VCaP (cell line): Measurements from ENCODE around the gene TMBIM6.

ENCODE experiments used
- H3K27ac ChIP-seq: fragments of 450-650 bp; 2 replicates; pipeline ENCODE4 v1.5.1; 2017
- TF ChIP-seq, protein P1 (sequence below): fragments of 450-650 bp; conservative IDR thresholded peaks from 2 replicates; pipeline ENCODE4 v1.5.1; 2017; ENCODE audit warnings: mild to moderate bottlenecking, moderate library complexity

TMBIM6 gene

DNA sequence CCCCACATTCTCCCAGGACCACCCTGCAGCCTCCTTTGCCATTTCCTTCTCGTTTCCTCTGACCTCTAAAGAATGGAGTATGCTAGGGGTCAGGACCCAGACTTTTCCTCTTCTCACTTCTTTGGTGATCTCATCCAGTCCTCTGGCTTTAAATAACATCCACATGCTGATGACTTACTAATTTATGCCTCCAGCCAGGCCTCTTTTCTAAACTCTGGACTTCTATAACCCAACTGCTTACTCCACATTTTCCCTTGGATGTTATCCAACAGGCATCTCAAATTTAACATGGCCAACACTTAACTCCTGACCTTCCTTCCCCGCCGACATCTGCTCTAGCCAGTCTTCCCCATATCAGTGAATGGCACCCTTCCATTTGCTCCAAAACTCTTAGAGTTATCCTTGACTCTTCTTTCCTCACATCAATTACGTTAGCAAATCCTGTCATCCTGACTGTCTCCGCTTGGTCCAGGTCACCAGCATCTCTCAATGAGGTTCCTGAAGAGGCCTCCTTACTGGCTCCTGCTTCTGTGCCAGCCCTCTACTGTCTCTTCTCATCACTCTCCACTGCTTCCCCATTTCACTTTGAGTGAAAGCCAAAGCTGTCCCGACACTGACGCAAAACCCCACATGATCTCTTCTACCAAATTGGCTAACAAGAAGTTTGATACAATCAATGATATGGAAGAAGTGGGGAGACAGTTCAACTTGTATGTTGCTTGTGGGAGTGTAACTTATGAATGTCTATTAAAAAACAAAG lies 42.7 kb downstream of the TMBIM6 start:
- TF ChIP-seq, protein P1, sequence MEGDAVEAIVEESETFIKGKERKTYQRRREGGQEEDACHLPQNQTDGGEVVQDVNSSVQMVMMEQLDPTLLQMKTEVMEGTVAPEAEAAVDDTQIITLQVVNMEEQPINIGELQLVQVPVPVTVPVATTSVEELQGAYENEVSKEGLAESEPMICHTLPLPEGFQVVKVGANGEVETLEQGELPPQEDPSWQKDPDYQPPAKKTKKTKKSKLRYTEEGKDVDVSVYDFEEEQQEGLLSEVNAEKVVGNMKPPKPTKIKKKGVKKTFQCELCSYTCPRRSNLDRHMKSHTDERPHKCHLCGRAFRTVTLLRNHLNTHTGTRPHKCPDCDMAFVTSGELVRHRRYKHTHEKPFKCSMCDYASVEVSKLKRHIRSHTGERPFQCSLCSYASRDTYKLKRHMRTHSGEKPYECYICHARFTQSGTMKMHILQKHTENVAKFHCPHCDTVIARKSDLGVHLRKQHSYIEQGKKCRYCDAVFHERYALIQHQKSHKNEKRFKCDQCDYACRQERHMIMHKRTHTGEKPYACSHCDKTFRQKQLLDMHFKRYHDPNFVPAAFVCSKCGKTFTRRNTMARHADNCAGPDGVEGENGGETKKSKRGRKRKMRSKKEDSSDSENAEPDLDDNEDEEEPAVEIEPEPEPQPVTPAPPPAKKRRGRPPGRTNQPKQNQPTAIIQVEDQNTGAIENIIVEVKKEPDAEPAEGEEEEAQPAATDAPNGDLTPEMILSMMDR = no peak
- no peak overlapping the region for H3K27ac ChIP-seq

DNA sequence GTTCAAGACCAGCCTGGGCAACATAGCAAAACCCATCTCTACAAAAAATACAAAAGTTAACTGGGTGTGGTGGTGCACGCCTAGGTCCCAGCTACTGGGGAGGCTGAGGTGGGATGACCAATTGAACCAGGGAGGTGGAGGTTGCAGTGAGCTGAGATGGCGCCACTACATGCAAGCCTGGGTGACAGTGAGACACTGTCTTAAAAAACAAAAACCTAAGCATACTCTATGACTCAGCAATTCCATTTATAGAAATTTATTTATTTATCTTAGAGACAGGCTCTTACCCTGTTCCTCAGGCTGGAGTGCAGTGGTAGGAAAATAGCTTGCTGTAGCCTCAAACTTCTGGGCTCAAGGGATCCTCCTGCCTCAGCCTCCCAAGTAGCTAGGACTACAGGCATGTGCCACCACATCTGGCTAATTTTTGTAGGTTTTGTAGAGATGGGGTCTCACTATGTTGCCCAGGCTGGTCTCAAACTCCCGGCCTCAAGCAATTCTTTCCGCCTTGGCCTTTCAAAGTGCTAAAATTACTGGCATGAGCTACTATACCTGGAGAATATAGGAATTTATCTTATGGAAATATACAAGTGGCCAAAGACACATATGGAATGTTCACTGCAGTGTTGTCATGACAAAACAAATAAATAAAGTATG lies 43.5 kb downstream of the TMBIM6 start:
- TF ChIP-seq, protein P1 = no peak
- H3K27ac ChIP-seq = no peak overlapping the region

DNA sequence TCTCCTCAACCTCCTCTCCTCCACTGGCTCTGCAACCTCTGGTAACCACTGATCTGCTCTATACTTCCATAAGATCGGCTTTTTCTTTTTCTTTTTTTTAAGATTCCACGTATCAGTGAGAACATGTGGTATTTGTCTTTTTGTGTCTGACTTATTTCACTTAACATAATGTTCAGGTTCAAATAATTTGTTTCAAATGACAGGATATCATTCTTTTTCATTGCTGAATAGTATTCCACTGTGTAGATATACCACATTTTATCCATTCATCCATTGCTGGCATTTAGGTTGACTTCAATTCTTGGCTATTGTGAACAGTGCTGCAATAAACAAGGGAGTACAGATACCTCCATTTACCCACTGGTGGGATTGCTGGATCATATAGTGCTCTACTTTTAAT lies 46.3 kb downstream of the TMBIM6 start:
- H3K27ac ChIP-seq = no peak overlapping the region
- TF ChIP-seq, protein P1 = no peak

DNA sequence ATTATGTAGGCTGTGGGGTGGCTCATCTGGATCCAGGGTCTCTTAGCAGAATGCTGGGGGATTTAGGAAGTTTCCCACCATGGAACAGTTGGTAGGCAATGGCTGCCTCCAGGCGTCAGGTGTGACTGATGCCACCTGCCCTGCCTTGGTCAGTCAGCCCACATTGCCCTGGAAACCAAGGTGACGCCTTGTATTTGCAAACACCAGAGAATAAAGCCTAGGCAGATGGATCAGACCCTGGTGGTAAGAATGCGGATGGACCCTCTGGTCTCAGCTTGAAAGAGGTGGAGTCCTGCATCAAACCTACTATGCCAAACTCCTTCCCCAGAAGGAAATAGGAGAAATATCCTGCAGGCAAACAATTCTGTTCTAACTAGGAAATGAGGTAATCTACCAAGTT lies 48.6 kb downstream of the TMBIM6 start:
- H3K27ac ChIP-seq = no peak overlapping the region
- TF ChIP-seq, protein P1 = no peak

DNA sequence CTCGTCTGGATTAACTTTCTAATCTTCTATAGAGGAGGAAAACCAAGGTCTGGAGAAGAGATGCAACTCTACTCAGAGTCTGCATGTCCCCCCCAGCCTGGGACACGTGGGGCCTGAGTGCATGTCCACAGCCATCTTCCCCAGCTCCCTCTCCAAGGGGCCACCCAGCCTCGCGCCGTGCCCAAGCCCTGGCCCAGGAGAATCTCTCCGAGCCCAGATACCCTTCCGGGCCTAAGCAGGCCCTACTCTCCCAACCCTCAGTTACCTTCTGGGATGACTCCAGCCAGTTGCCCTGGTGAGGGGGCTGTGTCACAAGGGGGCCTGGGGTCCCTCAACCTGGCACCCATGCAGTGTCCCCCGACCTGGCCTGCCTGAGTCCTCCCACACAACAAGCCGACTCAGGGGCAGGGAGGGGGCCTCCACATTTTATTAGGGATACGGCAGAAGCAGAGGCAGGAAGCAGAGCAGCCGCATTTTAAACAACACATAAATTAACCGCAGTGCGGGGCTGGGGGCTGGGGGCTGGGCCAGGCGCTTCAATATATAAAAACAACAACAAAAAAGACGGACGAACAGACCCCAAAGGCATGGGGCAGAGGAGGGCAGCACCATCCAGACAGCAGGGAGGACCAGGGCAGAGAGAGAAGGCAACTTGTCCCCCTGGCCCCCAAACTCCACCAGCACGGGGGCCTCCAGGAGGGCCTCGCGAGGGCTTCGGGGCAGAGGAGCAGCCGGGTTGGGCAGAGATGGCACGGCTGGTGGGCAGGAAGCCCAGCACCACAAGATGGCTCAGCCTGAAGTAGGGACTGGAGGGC lies 49.6 kb downstream of the TMBIM6 start:
- no peak overlapping the region for H3K27ac ChIP-seq
- TF ChIP-seq, protein P1 = no peak

DNA sequence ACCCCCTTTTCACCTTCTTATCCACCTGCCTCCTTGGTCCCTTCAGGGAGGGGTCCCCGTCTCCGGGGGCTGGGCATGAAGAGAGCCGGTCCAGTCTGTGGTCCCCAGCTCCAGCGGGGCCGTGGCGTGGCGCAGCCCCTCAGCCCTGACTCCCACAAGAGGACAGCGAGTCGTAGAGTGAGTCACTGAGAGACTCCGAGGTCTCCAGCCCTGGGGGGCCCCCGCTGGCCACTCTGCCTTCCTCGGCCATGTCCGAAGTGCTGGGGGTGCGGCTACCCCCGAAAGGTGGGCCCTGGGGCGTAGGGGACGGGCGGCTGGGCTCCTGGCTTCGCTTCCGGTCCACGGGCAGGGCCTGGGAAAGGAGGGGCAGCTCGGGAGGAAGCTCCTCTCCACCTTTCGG lies 50.3 kb downstream of the TMBIM6 start:
- TF ChIP-seq, protein P1 = no peak
- no peak overlapping the region for H3K27ac ChIP-seq

DNA sequence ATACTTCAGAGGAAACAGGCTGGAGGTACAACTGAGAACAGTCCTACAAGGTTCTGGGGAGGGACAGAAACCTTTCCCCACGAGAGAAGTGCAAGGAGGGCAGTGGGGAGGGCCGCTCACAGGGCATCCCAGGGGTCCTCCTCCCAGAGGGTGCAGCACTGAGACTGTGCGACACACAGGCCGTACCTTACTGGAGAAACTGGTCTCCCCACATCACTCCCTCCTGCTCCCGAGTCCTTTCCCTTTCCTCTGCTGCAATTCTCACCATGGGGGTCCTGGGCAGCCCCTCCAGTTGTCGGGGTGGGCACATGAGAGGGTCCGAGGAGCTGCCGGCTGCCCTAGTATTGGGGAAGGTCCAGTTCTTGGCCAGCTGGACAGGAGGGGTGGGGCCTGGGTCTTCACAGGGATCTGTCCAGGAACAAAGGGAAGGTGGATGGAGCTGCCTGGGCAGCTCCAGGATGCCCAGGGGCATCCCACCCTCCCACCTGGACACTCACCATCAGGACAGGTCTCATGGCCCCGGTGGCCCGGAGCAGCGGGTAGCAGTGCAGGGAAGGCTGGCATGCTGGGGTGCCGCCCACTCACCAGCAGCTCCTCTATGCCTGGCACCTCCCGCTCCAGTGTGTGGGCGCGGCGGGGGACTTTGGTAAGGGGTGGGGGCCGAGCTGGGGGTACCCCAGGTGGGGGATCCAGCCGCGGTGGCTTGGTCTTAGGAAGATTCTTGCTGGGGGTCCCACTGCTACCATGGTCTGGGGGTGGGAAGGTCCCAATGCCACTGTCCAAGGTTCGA lies 51.0 kb downstream of the TMBIM6 start:
- TF ChIP-seq, protein P1 = no peak
- no peak overlapping the region for H3K27ac ChIP-seq
